Skin epidermis (tissue), 12 donors: ENCODE measurements around the gene MPP7.

Source experiments
- H3K27ac ChIP-seq, 21 experiments: fragments of 200-600 bp; sonication (generic) in 11 of 21; one replicate each; pipeline ENCODE4 v1.5.0; 2020; ENCODE audit warnings: mild to moderate bottlenecking in 3 of 21, inconsistent platforms in 2 of 21, moderate library complexity in 2 of 21
- H3K4me3 ChIP-seq, 7 experiments: fragments of 200-600 bp; sonication (generic) in 2 of 7; one replicate each; pipeline ENCODE4 v1.5.0; 2020; ENCODE audit warnings: inconsistent platforms in 2 of 7, mild to moderate bottlenecking in 2 of 7, moderate library complexity in 1 of 7

MPP7 gene

DNA sequence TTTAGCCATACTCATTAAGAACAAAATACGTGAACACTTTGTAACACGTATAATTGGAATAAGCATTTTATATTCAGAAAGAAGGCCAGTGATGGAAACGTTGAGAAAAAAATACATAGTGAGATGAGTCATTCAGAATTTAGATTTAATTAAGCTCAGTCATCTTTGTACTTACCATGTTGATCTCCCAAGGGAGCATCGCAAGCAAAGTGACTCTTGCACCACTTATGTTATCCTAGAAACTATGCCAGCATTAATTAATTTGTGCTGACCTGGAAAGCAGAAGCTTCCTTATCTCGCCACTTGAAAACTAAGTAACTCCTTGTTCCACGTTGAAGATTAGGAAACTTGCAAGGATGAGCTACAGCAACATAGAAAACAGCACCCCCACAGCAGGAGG lies 9.7 kb upstream of the MPP7 start:
- H3K4me3 ChIP-seq: no peak overlapping the region
- H3K27ac ChIP-seq: no peak overlapping the region

DNA sequence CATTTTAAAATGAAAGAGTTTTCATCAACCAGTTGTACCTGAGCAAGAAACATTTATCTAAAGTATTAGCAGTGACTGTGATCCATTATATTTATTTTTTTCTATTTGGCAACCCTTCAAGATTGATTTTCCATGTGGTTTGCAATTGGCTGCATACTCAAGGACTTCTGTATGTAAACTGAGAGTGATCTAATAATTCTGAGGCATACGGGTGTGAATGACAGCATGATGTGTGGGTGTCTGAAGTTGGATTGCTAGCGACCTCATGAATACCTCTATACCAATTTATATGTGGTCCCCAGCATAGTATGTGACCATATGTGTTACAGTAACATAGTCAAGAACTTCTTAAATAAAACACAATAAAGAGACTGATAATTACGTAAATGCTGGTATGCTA lies 8.2 kb upstream of the MPP7 start:
- Histone ChIP-seq H3K27ac (no peak overlapping the region), H3K4me3 (no peak overlapping the region)

DNA sequence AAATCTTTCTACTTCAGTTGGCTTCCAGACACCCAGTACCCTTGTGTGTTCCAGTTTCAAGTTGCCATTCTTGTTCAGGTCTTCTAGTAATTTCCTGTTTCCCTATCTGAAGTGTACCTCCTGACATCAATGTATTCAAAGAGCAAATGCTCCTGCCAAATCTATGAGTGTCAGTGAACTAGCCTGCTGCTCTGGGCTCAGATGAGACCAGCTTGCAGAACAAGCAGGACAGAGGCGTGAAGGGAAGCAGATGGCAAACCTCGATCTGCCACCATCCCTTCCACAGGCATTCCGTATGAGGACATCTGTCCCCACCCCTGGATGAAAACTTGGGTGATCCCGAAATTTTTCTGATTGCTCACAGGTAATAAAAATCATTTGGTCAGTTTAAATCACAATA lies 4.4 kb upstream of the MPP7 start:
- Histone ChIP-seq H3K4me3 (no peak overlapping the region), H3K27ac (no peak overlapping the region)

DNA sequence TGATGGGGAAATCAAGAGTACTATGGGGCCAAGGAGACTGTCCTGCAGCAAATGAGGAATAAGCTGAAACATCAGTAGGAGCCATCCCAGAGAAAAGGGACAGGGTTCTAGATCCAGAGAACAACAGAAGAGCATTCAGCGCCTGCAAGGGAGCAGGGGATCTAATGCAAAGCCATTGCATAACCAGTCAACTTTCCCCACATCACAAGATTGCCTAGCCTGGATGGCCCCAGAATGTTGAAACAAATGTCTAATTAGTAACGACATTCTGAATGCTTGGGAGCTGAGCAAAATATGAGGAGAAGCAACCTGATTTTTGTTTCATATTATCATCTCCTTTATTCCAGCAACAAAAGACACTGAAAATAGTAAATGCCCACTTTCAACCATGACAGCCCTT lies 2.7 kb upstream of the MPP7 start:
- H3K4me3 ChIP-seq: no peak overlapping the region
- no peak overlapping the region for H3K27ac ChIP-seq

DNA sequence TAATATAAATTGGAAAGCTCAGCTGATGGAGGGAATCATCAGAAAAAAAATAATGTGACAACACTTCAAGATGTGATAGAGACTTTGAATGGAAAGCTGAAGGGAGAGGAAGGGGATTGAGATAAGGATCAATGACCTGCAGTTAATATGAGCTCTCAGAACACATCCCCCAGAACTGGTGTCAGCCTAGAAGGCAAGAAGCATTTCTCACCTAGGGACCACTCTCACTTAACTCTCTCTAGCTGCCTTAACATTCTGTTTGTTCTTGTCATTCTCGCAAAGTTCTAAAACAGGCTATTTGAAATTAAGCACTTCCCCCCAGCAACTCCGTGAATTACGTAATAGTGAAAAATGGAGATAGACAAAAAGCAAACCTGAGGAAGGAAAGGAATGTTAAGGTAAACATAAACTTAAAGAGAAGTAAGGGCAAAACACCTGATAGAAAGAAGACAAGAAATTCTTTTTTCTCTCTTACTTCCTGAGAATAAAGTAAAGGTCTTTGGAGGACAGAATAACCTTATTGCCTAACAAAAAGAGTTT lies 1.2 kb upstream of the MPP7 start:
- Histone ChIP-seq H3K4me3 (no peak overlapping the region), H3K27ac (no peak overlapping the region)

DNA sequence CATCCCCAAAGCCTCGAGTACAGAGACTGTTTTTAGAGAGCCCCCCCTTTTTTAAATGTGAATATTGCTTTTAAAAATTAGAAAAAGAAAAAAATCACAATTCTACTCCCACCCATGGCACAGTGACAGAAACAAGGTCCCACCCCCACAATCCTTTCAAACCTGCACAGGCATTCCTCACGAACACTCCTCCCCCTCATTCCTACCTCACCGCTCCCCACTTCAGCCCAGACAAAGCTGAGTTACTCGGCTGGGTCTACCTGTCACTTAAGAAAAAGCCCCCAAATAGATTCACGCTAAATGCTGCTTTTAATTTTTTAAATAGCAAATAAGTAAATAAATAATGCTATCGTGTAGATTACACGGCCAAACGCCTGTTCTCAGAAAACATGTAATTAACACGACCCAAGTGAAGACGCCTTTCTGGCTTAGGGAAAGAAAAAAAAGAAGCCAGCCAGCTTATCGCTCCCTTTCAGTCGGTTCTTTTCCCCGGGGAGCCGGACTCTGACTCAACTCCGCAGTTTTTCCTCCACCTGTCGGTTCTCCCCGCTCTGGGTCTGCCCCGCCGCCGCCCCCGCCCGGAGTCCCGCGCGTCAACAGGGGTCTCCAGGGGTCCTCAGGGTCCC lies 739 bp downstream of the MPP7 start:
- H3K27ac ChIP-seq: peak overlapping the region; percentile 27 to 94 (median 85)
- peak overlapping the region; percentile 59 to 91 (median 75) for H3K4me3 ChIP-seq

DNA sequence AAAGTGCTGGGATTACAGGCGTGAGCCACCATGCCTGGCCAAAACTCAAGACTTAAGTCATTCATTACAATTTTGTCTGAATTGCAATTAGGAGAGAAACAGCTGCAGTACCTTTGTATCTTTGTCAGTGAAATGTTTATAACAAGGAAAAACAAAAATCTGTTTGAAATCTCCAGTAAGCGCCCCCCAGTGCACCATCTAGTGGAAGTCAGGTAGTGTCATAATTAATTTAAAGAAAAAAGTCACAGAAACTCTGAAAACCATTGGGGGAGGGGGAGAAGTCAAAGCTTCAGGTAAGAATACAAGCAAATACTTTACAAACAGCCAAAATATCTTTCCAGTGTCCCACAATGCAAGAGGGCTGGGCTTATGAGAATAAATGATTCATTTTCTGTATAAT lies 2.8 kb downstream of the MPP7 start:
- H3K27ac ChIP-seq: no peak overlapping the region

DNA sequence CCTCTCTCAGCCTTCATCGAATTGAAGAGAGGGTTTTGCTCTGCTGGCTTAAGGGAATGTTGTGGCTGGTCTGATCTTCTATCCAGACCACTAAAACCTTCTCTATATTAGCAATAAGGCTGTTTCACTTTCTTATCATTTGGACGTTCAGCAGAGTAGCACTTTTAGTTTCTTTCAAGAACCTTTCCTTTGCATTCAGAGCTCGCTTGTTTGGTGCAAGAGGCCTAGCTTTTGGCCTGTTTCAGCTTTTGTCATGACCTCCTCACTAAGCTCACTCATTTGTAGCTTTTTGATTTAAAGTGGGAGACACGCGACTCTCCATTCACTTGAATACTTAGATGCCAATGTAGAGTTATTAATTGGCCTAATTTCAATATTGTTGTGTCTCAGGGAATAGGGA lies 3.9 kb downstream of the MPP7 start:
- H3K4me3 ChIP-seq: no peak overlapping the region
- H3K27ac ChIP-seq: no peak overlapping the region

More for the DNA sequence above, 2.8 kb downstream of the MPP7 start:
- H3K4me3 ChIP-seq: no peak overlapping the region

DNA sequence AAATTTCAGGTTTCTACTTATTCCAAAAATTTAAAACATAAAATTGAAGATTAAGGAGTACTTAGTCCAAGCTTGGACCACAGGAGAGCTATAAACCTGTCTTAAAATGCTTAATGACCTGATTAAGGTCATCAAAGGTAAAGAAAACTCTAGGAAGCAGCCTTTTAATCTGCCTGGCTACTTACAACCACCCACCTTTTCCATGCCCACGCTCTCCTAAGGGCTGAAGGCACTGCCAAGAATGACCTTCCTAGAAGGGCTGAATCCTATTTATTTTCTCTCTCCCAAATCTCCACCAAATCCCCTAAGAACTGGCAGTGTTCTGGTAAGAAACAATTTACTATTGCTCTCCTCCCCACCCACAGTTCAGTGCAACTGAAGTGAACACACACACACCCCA lies 6.8 kb downstream of the MPP7 start:
- peak overlapping the region in 1 of 21 experiments; percentile 32 for H3K27ac ChIP-seq

DNA sequence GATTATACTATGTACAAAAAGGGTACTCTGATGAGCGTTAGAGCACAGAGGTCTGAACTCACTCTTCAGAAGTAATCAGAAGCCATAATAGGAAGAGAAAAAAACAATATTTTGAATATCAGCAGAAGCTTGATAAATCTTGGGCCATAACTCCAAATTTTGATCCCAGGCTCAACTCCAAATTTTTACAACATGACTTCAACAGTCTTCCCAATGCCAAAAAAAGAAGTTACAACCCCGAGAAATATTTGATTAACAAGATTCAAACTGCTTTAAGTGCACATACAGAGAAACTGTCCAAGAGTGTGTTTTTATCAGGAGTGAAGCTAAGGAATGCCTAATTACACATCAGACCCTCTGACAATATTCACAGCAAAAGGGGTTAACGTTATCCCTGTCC lies 7.5 kb downstream of the MPP7 start:
- Histone ChIP-seq H3K4me3 (no peak overlapping the region), H3K27ac (peak overlapping the region in 1 of 21 experiments; percentile 30)

More for the DNA sequence above, 6.8 kb downstream of the MPP7 start:
- H3K4me3 ChIP-seq: no peak overlapping the region

DNA sequence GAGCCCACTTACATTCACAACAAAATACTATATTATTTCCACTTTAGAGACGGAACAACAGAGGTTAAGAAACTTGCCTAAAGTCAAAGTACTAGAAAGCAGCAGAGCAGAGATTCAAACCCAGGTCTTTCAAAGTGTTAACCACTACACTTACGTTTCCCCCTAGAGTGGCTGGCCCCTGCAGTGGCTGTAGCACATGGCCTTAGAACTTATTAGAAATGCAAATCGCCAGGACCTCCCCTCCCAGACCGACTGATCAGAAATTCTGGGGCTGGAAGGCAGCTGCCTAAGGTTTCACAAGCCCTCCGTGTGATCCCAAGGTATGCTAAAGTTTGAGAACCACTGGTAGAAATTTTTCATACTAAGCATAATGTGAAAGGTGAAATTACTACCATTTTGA lies 8.1 kb downstream of the MPP7 start:
- H3K4me3 ChIP-seq: no peak overlapping the region
- H3K27ac ChIP-seq: peak overlapping the region in 2 of 21 experiments; percentile 20 to 30

DNA sequence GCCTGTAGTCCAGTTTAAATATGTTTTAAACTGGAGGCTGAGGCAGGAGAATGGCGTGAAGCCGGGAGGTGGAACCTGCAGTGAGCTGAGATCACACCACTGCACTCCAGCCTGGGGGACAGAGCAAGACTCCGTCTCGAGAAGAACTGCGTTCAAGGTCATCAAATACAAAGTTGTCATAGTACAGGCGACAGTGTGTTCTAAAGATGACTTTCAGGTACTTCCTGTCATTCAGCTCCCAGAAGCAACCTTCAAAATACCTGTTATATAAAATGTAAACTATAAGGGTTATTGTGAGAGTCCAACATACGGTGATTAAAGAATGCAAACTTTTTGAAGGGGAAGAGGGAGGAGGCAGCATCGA lies 8.7 kb downstream of the MPP7 start:
- Histone ChIP-seq H3K27ac (peak overlapping the region in 3 of 21 experiments; percentile 20 to 47 (median 33)), H3K4me3 (no peak overlapping the region)

DNA sequence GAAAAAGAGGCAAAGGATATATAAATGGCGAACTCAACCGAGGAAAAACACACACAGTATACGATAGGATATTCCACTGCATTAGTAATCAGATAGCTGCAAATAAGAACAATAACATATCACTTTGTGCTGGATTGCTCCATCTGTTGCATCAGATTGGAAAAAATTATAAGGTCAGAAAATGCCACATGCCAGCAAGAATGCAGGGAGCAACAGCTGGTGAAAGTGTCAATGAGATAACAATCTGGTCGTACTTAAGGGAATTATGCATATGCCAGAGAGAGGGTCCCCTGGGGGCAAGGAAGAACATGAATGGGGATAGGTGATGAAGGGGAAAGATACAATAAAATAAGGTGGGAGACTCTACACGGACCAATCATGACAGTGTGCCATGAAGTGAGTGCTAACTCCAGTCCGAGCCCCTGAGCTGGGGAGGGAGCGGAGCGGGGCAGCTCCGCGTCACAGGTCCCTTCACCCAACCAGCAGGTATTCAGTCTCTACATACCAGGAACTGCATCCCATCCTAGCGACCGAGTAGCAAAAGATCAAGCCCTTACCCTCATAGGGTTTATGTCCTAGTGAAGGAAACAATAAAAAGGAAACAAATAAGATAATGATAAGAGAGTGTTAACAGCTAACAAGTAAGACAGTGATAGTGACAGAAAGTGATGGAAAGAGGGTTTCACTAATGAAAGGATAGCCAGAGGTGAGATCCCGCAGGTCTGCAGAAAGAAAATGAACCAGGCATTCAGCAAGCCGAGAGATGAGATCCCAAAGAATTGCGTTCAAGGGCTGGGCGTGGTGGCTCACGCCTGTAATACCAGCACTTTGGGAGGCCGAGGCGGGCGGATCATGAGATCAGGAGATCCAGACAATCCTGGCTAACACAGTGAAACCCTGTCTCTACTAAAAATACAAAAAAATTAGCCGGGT lies 9.4 kb downstream of the MPP7 start:
- no peak overlapping the region for H3K4me3 ChIP-seq
- H3K27ac ChIP-seq: peak overlapping the region in 2 of 21 experiments; percentile 33 to 47

DNA sequence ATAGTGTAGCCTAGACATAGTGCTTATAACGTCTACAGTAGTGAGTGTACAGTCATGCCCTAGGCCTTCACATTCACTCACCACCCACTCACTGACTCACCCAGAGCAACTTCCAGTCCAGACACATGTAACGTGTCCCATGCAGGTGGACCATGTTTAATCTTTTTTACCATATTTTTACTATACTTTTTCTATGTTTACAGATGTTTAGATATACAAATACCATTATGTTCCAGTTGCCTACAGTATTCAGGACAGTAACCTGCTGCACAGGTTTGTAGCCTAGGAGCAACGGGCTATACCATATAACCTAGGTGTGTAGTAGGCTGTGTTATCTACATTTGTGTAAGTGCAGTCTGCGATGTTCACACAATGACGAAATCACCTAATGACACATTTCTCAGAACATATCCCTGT lies 11.0 kb downstream of the MPP7 start:
- Histone ChIP-seq H3K4me3 (no peak overlapping the region), H3K27ac (peak overlapping the region in 8 of 21 experiments; percentile 13 to 68 (median 60))

DNA sequence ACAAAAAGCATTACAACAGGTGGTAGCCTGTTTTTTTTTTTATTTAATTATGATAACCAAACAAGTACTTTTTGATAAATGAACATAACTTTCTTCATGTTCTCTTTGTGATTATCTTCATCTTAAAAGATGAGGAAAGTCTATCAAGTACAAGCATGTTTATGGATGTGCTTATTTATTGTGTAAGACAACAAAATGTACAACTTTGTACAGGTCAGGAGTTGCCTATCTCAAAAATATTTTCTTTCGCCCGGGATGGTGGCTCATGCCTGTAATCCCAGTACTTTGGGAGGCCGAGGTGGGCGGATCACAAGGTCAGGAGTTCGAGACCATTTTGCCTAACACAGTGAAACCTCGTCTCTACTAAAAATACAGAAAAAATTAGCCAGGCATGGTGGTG lies 17.0 kb downstream of the MPP7 start:
- no peak overlapping the region for H3K4me3 ChIP-seq
- H3K27ac ChIP-seq: peak overlapping the region in 4 of 21 experiments; percentile 1 to 65 (median 35)

DNA sequence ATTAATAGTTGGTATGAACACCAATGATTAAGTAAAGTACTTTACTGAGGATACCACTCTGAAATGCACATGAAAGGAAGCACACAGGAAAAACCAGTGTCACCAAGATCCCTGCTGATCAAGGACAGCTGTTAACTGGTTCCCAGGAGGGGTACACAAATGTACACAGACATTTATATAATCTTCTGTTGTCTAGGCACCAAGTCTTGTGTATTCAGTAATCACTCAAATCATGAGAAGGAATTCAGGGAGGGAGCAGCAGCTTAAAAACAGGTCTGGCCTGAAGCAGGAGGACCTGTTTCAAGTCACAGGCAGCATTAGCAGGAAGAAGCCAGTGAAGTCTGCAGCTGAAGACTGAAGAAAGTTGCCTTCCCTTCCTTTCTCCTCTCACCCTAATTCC lies 18.7 kb downstream of the MPP7 start:
- H3K4me3 ChIP-seq: no peak overlapping the region
- peak overlapping the region in 10 of 21 experiments; percentile 7 to 65 (median 46) for H3K27ac ChIP-seq

DNA sequence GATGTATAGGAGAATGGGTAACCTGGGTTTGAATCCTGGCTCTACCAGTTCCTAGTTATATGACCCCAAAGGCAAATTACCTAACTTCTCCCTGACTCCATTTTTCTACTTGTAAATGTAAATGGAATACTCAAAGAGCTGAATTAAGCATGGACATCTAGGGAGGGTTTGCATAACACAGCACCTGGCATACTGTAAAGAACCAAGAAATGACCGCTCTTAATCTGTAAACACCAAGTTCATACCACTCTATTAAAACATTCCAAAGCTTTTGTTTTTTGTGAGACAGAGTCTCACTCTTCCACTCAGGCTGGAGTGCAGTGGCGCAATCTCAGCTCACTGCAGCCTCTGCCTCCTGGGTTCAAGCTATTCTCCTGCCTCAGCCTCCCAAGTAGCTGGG lies 19.6 kb downstream of the MPP7 start:
- Histone ChIP-seq H3K27ac (peak overlapping the region in 4 of 21 experiments; percentile 7 to 63 (median 44)), H3K4me3 (no peak overlapping the region)

DNA sequence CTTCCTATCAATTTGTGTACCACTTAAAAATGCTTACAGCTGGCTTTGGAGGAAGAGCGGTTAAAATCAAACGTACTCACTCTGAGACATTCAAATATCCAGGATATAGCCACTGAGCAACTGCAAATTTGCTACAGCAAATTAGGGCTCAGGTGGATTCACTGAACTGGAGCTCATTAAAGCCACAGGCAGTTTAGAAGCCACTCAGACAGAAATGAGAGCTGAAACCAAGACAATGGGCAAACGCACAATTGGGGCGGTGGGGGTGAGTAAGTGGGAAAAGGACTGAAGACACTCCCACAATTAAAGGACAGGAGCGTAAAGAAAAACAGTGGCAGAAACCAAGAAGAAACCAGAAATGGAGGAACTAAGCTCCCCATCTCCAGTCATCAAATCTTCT lies 20.5 kb downstream of the MPP7 start:
- no peak overlapping the region for H3K4me3 ChIP-seq
- no peak overlapping the region for H3K27ac ChIP-seq

DNA sequence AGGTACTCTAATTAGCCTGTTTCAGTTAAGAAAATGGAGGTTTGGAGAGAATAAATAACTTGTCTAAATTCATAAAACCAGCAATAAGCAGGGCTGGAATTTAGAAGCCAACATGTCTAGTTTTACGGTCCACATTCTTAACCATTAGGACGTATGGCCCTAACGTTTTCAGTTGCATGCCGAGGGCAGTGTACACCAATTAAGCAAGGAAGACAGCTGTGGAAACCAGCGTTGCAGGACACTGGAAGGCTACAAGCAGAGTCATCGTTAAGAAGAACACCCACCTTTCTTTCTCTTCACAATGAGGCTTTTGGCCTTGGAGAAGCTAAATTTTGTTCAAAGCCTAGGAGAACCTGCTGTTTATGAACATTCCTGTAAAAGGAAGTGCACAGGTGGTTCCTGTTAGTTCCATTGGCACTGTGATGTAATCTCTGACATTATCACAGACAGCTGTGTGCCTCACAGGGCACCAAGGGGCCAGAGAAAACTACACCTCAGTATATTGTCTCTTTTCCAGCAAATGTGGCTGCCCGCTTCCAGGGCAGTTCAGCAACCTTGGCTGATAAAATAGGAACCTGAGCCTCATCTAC lies 21.0 kb downstream of the MPP7 start:
- H3K4me3 ChIP-seq: no peak overlapping the region

DNA sequence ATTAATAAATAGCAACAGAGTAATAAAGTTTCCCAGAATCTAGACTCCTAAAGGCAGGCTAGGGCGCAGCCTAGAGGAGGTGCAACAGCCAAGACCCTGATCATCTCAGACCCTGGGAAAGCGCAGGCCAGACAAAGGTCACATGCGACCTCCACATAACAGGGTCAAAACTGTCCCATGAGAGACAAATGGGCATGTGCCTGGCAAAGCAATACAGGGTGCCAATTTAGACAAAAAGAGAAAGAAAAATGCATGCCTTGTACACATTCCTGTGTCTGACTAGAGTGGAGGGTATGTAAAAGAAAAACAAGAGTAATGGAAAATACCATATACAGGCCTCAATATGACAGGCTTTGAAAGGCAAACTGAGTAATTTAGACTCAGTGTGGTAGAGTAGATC lies 22.2 kb downstream of the MPP7 start:
- Histone ChIP-seq H3K27ac (no peak overlapping the region), H3K4me3 (no peak overlapping the region)

More for the DNA sequence above, 21.0 kb downstream of the MPP7 start:
- no peak overlapping the region for H3K27ac ChIP-seq
